Measurements from ENCODE around the gene UCKL1.
"Not testable (repeated sequence)": the region's sequence is repeated elsewhere in the genome, so short reads cannot be mapped to it uniquely, and the experiment has no call there.

Gene UCKL1

GRCh38 chr20:63972312-63973159, 16.3 kb upstream of the UCKL1 start:
- no peak for DNase-seq (ENCODE audit: low read depth, low spot score)

- DNase-seq (ENCODE audit: low read depth, low spot score), result not testable (repeated sequence)
These were observed 15.7 kb upstream of the UCKL1 start for GRCh38 chr20:63971960-63972311.

- no peak for DNase-seq (ENCODE audit: low read depth, low spot score)
These were observed 14.7 kb upstream of the UCKL1 start for GRCh38 chr20:63970714-63971431.

- no peak for DNase-seq (ENCODE audit: low read depth, low spot score)
These were observed 13.9 kb upstream of the UCKL1 start, which contains the start of gene ZNF512B for GRCh38 chr20:63969838-63970713. TSS of gene ZNF512B (minus strand) at chr20:63969930. CDS start at chr20:63967950, 1,980 bp downstream.

GRCh38 chr20:63968928-63969760, 12.9 kb upstream of the UCKL1 start:
- no peak for DNase-seq (ENCODE audit: low read depth, low spot score)

- no peak for DNase-seq (ENCODE audit: low read depth, low spot score)
These were observed 12.1 kb upstream of the UCKL1 start for GRCh38 chr20:63968136-63968927.

- no peak for DNase-seq (ENCODE audit: low read depth, low spot score)
These were observed 11.3 kb upstream of the UCKL1 start for GRCh38 chr20:63967330-63968135.

GRCh38 chr20:63966944-63967322, 10.7 kb upstream of the UCKL1 start:
- DNase-seq (ENCODE audit: low read depth, low spot score), result no peak

GRCh38 chr20:63966172-63966943, 10.1 kb upstream of the UCKL1 start:
- no peak for DNase-seq (ENCODE audit: low read depth, low spot score)

GRCh38 chr20:63964412-63964811, 8.2 kb upstream of the UCKL1 start:
- DNase-seq (ENCODE audit: low read depth, low spot score), result no peak

GRCh38 chr20:63963784-63964301, 7.6 kb upstream of the UCKL1 start:
- no peak for DNase-seq (ENCODE audit: low read depth, low spot score)

- no peak for DNase-seq (ENCODE audit: low read depth, low spot score)
These were observed 7.1 kb upstream of the UCKL1 start for GRCh38 chr20:63963348-63963741.

GRCh38 chr20:63962426-63963347, 6.5 kb upstream of the UCKL1 start:
- DNase-seq (ENCODE audit: low read depth, low spot score), result no peak

GRCh38 chr20:63961664-63962425, 5.6 kb upstream of the UCKL1 start:
- DNase-seq (ENCODE audit: low read depth, low spot score), result no peak

GRCh38 chr20:63960654-63961621, 4.7 kb upstream of the UCKL1 start:
- not testable (repeated sequence) for DNase-seq (ENCODE audit: low read depth, low spot score)
